WTC11 (cell line): ENCODE results near the gene PCDH7. TPM values are rescaled to one million over a fixed set of nuclear protein-coding genes. Genes with fewer than 3 reads are reported as not detected.

Experiments
- ATAC-seq: fragments of 200-7000 bp; cut with Tn5 transposase; 2 replicates; pipeline ENCODE4 v1.10.0; 2021; ENCODE audit warnings: mild to moderate bottlenecking, moderate library complexity
- CTCF ChIA-PET: fragments of 300-600 bp; sonication (Branson Sonifier 250); formaldehyde crosslinking; loops from one replicate; lab custom pipeline; 2021; ENCODE audit warnings: antibody characterized with exemption; lab: Charles Lee
- POLR2A ChIA-PET: fragments of 350-600 bp; sonication (Branson Sonifier 250); formaldehyde crosslinking; loops from one replicate; lab custom pipeline; 2021; ENCODE audit warnings: antibody characterized with exemption; lab: Charles Lee
- DNase-seq: peaks from one replicate; pipeline ENCODE4 v3.0.0; 2021; ENCODE audit warnings: low spot score
- H3K27ac Mint-ChIP-seq: 2 replicates; pipeline ENCODE4 v1.8.0; 2021; ENCODE audit warnings: mixed read lengths
- H3K27me3 Mint-ChIP-seq: 2 replicates; pipeline ENCODE4 v1.8.0; 2021; ENCODE audit warnings: low read depth, mild to moderate bottlenecking, moderate library complexity, mixed read lengths
- H3K36me3 Mint-ChIP-seq: 2 replicates; pipeline ENCODE4 v1.8.0; 2021; ENCODE audit warnings: mixed read lengths
- H3K4me1 Mint-ChIP-seq: 2 replicates; pipeline ENCODE4 v1.8.0; 2022; ENCODE audit warnings: mixed read lengths
- H3K4me3 Mint-ChIP-seq: 2 replicates; pipeline ENCODE4 v1.8.0; 2021; ENCODE audit warnings: mild to moderate bottlenecking, moderate library complexity, mixed read lengths
- H3K9me3 Mint-ChIP-seq: 2 replicates; pipeline ENCODE4 v1.8.0; 2021; ENCODE audit warnings: mixed read lengths
- AR ChIP-seq: fragments of 250-450 bp; sonication (Bioruptor Pico); IDR thresholded peaks from 2 replicates; pipeline ENCODE4 v1.9.0; 2021; ENCODE audit warnings: mild to moderate bottlenecking
- ARID4B ChIP-seq: sonication (generic); formaldehyde crosslinking; IDR thresholded peaks from 2 replicates; pipeline ENCODE4 v1.8.0; 2023; ENCODE audit warnings: missing genetic modification reagents, mild to moderate bottlenecking, borderline replicate concordance
- ATF1 ChIP-seq: sonication (generic); formaldehyde crosslinking; IDR thresholded peaks from 2 replicates; pipeline ENCODE4 v1.8.1; 2023; ENCODE audit warnings: mild to moderate bottlenecking, moderate library complexity, missing genetic modification reagents
- ATF6 ChIP-seq: sonication (generic); formaldehyde crosslinking; IDR thresholded peaks from 2 replicates; pipeline ENCODE4 v1.8.1; 2023; ENCODE audit warnings: mild to moderate bottlenecking, missing genetic modification reagents
- E2F1 ChIP-seq: sonication (generic); formaldehyde crosslinking; IDR thresholded peaks from 2 replicates; pipeline ENCODE4 v1.8.0; 2022; ENCODE audit warnings: mild to moderate bottlenecking, missing genetic modification reagents
- FOXK1 ChIP-seq: sonication (generic); formaldehyde crosslinking; IDR thresholded peaks from 2 replicates; pipeline ENCODE4 v1.8.0; 2022; ENCODE audit warnings: mild to moderate bottlenecking, moderate library complexity, missing genetic modification reagents
- HMGA2 ChIP-seq: fragments of 250-450 bp; sonication (Bioruptor Pico); IDR thresholded peaks from 2 replicates; pipeline ENCODE4 v1.4.0; 2021; ENCODE audit warnings: mild to moderate bottlenecking, moderate library complexity
- MXD4 ChIP-seq: fragments of 250-450 bp; sonication (Bioruptor Pico); IDR thresholded peaks from 2 replicates; pipeline ENCODE4 v1.8.0; 2021; ENCODE audit warnings: mild to moderate bottlenecking, moderate library complexity, borderline replicate concordance
- NFATC4 ChIP-seq: fragments of 250-450 bp; sonication (Bioruptor Pico); IDR thresholded peaks from 2 replicates; pipeline ENCODE4 v1.9.0; 2021; ENCODE audit warnings: mild to moderate bottlenecking
- NR1H2 ChIP-seq: sonication (generic); formaldehyde crosslinking; IDR thresholded peaks from 2 replicates; pipeline ENCODE4 v1.9.0; 2021; ENCODE audit warnings: mild to moderate bottlenecking, moderate library complexity, missing genetic modification reagents
- OVOL2 ChIP-seq: fragments of 250-450 bp; sonication (Bioruptor Pico); IDR thresholded peaks from 2 replicates; pipeline ENCODE4 v1.9.0; 2021; ENCODE audit warnings: mild to moderate bottlenecking, borderline replicate concordance
- PRDM15 ChIP-seq: sonication (generic); formaldehyde crosslinking; IDR thresholded peaks from 2 replicates; pipeline ENCODE4 v1.8.0; 2022; ENCODE audit warnings: missing genetic modification reagents
- ZBTB43 ChIP-seq: sonication (generic); formaldehyde crosslinking; IDR thresholded peaks from 2 replicates; pipeline ENCODE4 v1.8.1; 2023; ENCODE audit warnings: mild to moderate bottlenecking, missing genetic modification reagents
- ZNF532 ChIP-seq: fragments of 250-450 bp; sonication (Bioruptor Pico); IDR thresholded peaks from 2 replicates; pipeline ENCODE4 v1.9.0; 2021; ENCODE audit warnings: mild to moderate bottlenecking, borderline replicate concordance
- total RNA-seq: library from RNA; stranded (reverse); gene quantifications from 3 replicates; pipeline ENCODE4 v1.2.3, GENCODE V29; 2021

PCDH7 gene
- total RNA-seq, 1 experiment from 2014 or later: 3.9 TPM

GRCh38 chr4:30743897-30744296 lies 23.7 kb downstream of the PCDH7 start:
- POLR2A ChIA-PET: no interaction called here
- Mint-ChIP-seq H3K4me1 (no peaks in the 10 kb centered on the region), H3K27ac (no peak overlapping the region), H3K9me3 (no peaks in the 10 kb centered on the region), H3K36me3 (no peaks in the 10 kb centered on the region), H3K4me3 (no peak overlapping the region), H3K27me3 (no peaks in the 10 kb centered on the region)
- DNase-seq (no peak), ATAC-seq (no peak)
- CTCF ChIA-PET: no interaction called here
- TF ChIP-seq NR1H2 (CRISPR knock-in tag) (no peak), E2F1 (CRISPR knock-in tag) (no peak), ARID4B (CRISPR knock-in tag) (no peak), ATF1 (CRISPR knock-in tag) (no peak), FOXK1 (CRISPR knock-in tag) (no peak), ZBTB43 (CRISPR knock-in tag) (no peak), PRDM15 (CRISPR knock-in tag) (no peak), ZNF532 (CRISPR knock-in tag) (no peak), OVOL2 (CRISPR knock-in tag) (no peak), AR (CRISPR knock-in tag) (no peak), ATF6 (CRISPR knock-in tag) (no peak), HMGA2 (CRISPR knock-in tag) (no peak), MXD4 (CRISPR knock-in tag) (no peak), NFATC4 (no peak)
